ENCODE results near the gene ALOX5. TPM values are rescaled to one million over a fixed set of nuclear protein-coding genes. Genes with fewer than 3 reads are reported as not detected.

ALOX5 gene
- total and polyA plus RNA-seq, 10 of the 15 experiments (the other 5 are each of a cell fraction or from before 2014, with no cell fraction given) = 0.43 to 102 (median 34.2) TPM

DNA sequence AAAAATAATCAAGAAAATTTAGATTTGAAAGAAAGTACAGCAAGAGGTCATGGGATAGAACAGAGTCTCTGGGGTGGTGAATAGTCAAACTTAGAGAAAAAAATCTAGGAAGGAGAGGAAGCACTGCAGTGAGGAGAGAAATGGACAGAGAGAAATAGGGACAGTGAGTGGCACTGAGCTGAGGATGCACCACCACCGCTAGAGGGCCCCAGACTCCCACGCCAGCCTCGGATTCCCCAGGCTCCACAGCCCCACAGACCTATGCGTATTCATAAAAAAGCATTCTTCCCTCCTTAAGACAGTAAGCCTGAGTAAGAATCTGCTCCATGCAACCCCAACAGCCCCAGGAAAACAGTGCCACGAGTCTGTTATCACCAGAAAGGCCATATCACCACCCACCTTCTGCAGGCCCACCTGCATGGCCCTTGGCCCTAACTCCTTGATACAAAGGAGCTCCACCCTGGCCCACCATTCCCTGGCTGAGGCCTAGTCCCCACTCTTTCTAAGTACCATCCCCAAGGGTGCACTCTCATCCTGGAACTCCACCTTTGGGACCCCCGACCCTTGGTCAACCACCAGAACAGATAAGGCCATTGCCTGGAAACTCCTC lies 91.0 kb downstream of the ALOX5 start (continued):
- no peak for TF ChIP-seq BHLHE40 (IDR thresholded peaks at IDR 0.05; ENCODE audit: borderline replicate concordance in 1 of 2, low read depth in 2 of 2, low read length in 1 of 2)
- TF ChIP-seq, protein P1, sequence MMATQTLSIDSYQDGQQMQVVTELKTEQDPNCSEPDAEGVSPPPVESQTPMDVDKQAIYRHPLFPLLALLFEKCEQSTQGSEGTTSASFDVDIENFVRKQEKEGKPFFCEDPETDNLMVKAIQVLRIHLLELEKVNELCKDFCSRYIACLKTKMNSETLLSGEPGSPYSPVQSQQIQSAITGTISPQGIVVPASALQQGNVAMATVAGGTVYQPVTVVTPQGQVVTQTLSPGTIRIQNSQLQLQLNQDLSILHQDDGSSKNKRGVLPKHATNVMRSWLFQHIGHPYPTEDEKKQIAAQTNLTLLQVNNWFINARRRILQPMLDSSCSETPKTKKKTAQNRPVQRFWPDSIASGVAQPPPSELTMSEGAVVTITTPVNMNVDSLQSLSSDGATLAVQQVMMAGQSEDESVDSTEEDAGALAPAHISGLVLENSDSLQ (IDR thresholded peaks at IDR 0.05) = peak; percentile 48; the same call in 1 of the 2 replicates

DNA sequence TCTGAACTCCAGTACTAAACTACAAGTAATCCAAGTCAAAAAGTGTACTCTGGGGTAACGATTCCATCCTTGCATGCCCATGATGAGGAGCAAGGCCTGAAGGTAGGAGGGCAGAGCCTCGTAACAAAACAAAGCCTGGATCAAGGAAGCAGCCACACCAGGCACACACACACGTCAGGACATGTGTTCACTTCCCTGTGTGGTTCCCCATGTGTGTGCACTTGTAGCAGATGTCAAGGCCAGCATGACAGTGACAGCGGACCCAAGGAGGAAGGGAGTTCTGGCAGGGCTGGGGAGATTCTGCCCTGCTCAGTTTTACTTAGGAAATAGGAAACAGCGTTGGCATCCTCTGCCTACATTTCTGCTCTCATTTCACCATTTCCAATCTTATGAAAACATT lies 92.8 kb downstream of the ALOX5 start:
- H2AFZ ChIP-seq (ENCODE audit: control insufficient read depth, low read depth, low read length) = no peak overlapping the region
- peak overlapping the region; percentile 35; the same call in 1 of the 2 replicates for H3K27ac ChIP-seq (ENCODE audit: control insufficient read depth, insufficient read depth)
- H3K79me2 ChIP-seq (ENCODE audit: control insufficient read depth, insufficient read depth, low read length) = peaks cover 39% of the 10 kb centered on the region
- no peaks in the 10 kb centered on the region for H3K27me3 ChIP-seq (replicated peaks in 1 of 2; ENCODE audit: control insufficient read depth in 2 of 2, insufficient read depth in 2 of 2, low read length in 1 of 2)
- H3K36me3 ChIP-seq (ENCODE audit: control insufficient read depth in 2 of 2, insufficient read depth in 2 of 2, low read length in 1 of 2) = 0 out of 4 replicates have a peak, but pooled peaks cover 0 to 5% of the 10 kb centered on the region in 2 experiments
- no peak overlapping the region for H3K9ac ChIP-seq (ENCODE audit: control insufficient read depth, insufficient read depth, low read length)
- FAIRE-seq = no peak
- 96% methylated on average over 5 of the region's 5 CpGs for WGBS (ENCODE audit: insufficient coverage, insufficient replicate concordance, low lambda C conversion rate, missing lambda C conversion rate)
- SMC1A ChIA-PET (ENCODE audit: uncharacterized antibody, unreplicated experiment) = interaction anchor here (1.0 to 3.0 kb wide), 3 partner anchors 114 to 205 kb away, joined by 3 to 13 read pairs (median 6); partner anchors contain the start of gene ZFAND4
- H3K4me1 ChIP-seq (ENCODE audit: control insufficient read depth, insufficient read depth, low read length) = peaks cover 36% of the 10 kb centered on the region
- BruUV-seq (replicated peaks) = no TSS peak
- no peaks in the 10 kb centered on the region for H4K20me1 ChIP-seq (ENCODE audit: control insufficient read depth, insufficient read depth)
- no peaks in the 10 kb centered on the region for H3K9me3 ChIP-seq (replicated peaks; ENCODE audit: control insufficient read depth, insufficient read depth, low read length)
- no peak for ATAC-seq
- CTCF ChIA-PET = interaction anchor here (1.5 to 2.7 kb wide), 3 partner anchors 205 to 217 kb away, joined by 5 to 18 read pairs (median 12); partner anchors contain the start of gene ZFAND4
- POLR2A ChIA-PET = no interaction called here
- in situ Hi-C loops (cut with MboI) = loop anchor here (10.0 kb wide), 1 partner anchor 258 kb away; the partner anchor contains the start of gene WASHC2C
- intact Hi-C loops (cut with micrococcal nuclease; ENCODE audit: unreplicated experiment) = loop anchor here (5.0 to 10.0 kb wide), 4 partner anchors 126 to 558 kb away; partner anchors contain the start of gene WASHC2C
- DNase-seq (ENCODE audit: low read depth, low spot score) = no peak
- peak overlapping the region; percentile 80; the same call in 1 of the 2 replicates for H3K4me2 ChIP-seq (ENCODE audit: control insufficient read depth, insufficient read depth)
- RAD21 ChIA-PET (ENCODE audit: unreplicated experiment) = interaction anchor here (0.9 to 2.6 kb wide), 2 partner anchors 47 to 217 kb away, joined by 4 to 18 read pairs; no protein-coding TSS in a partner anchor
- TF ChIP-seq, protein P2, sequence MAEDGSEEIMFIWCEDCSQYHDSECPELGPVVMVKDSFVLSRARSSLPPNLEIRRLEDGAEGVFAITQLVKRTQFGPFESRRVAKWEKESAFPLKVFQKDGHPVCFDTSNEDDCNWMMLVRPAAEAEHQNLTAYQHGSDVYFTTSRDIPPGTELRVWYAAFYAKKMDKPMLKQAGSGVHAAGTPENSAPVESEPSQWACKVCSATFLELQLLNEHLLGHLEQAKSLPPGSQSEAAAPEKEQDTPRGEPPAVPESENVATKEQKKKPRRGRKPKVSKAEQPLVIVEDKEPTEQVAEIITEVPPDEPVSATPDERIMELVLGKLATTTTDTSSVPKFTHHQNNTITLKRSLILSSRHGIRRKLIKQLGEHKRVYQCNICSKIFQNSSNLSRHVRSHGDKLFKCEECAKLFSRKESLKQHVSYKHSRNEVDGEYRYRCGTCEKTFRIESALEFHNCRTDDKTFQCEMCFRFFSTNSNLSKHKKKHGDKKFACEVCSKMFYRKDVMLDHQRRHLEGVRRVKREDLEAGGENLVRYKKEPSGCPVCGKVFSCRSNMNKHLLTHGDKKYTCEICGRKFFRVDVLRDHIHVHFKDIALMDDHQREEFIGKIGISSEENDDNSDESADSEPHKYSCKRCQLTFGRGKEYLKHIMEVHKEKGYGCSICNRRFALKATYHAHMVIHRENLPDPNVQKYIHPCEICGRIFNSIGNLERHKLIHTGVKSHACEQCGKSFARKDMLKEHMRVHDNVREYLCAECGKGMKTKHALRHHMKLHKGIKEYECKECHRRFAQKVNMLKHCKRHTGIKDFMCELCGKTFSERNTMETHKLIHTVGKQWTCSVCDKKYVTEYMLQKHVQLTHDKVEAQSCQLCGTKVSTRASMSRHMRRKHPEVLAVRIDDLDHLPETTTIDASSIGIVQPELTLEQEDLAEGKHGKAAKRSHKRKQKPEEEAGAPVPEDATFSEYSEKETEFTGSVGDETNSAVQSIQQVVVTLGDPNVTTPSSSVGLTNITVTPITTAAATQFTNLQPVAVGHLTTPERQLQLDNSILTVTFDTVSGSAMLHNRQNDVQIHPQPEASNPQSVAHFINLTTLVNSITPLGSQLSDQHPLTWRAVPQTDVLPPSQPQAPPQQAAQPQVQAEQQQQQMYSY (CRISPR knock-in tag; IDR thresholded peaks at IDR 0.05) = no peak
- no peak for TF ChIP-seq IKZF1 (conservative IDR thresholded peaks at IDR 0.05)
- no peak for TF ChIP-seq SUPT20H (IDR thresholded peaks at IDR 0.05; ENCODE audit: borderline replicate concordance, control insufficient read depth, low read depth, low read length)
- no peak overlapping the region for H3K4me3 ChIP-seq
